T-helper 1 cell treated with Interleukin-12 subunit alpha and Interleukin-12 subunit beta and Interleukin-4 antibody, amounts not matched to agents 30 ng/mL and 1 ng/mL, for 36 hours (primary cell): Measurements from ENCODE around the gene LRRC74A. TPM values are rescaled to one million over a fixed set of nuclear protein-coding genes. Genes with fewer than 3 reads are reported as not detected.

Experiments
- intact Hi-C: fragments of 100-400 bp; cut with micrococcal nuclease; formaldehyde crosslinking; loops from one replicate; pipeline ENCODE4 v1.15.1; 2024
- total RNA-seq: library from RNA; stranded (reverse); gene quantifications from 2 replicates; pipeline ENCODE4 v1.2.3, GENCODE V29; 2022

LRRC74A gene
- total RNA-seq, 1 donor from 2014 or later, result not detected

GRCh38 chr14:76844223-76844622, 18.0 kb downstream of the LRRC74A start:
- intact Hi-C loops, result loop anchor here (1.0 kb wide), 1 partner anchor 31 kb away; no protein-coding TSS in a partner anchor

GRCh38 chr14:76846331-76847047, 20.3 kb downstream of the LRRC74A start:
- intact Hi-C loops, result no loop called here

GRCh38 chr14:76848879-76849278, 22.7 kb downstream of the LRRC74A start:
- intact Hi-C loops, result no loop called here

- intact Hi-C loops, result no loop called here
Observed at GRCh38 chr14:76855066-76855465, 28.9 kb downstream of the LRRC74A start.

- intact Hi-C loops, result no loop called here
Observed at GRCh38 chr14:76856769-76857168, 30.6 kb downstream of the LRRC74A start.

- intact Hi-C loops, result no loop called here
Observed at GRCh38 chr14:76861574-76862255, 35.5 kb downstream of the LRRC74A start.

GRCh38 chr14:76862546-76863282, 36.5 kb downstream of the LRRC74A start:
- intact Hi-C loops, result no loop called here

- intact Hi-C loops, result no loop called here
Observed at GRCh38 chr14:76863724-76864407, 37.7 kb downstream of the LRRC74A start.

- intact Hi-C loops, result no loop called here
Observed at GRCh38 chr14:76866456-76866855, 40.2 kb downstream of the LRRC74A start.

GRCh38 chr14:76867516-76868453, 41.6 kb downstream of the LRRC74A start:
- intact Hi-C loops, result no loop called here

- intact Hi-C loops, result no loop called here
Observed at GRCh38 chr14:76868454-76869170, 42.4 kb downstream of the LRRC74A start.

GRCh38 chr14:76870166-76870565, 44.0 kb downstream of the LRRC74A start:
- intact Hi-C loops, result no loop called here

- intact Hi-C loops, result loop anchor here (1.0 to 2.0 kb wide), 5 partner anchors 162 to 444 kb away; no protein-coding TSS in a partner anchor
Observed at GRCh38 chr14:76872796-76873432, 46.7 kb downstream of the LRRC74A start.

- intact Hi-C loops, result no loop called here
Observed at GRCh38 chr14:76874734-76875133, 48.5 kb downstream of the LRRC74A start.

GRCh38 chr14:76876076-76876475, 49.9 kb downstream of the LRRC74A start:
- intact Hi-C loops, result loop anchor here (1.0 kb wide), 4 partner anchors 37 to 218 kb away; no protein-coding TSS in a partner anchor

- intact Hi-C loops, result no loop called here
Observed at GRCh38 chr14:76877871-76878270, 51.7 kb downstream of the LRRC74A start.

GRCh38 chr14:76880449-76880848, 54.2 kb downstream of the LRRC74A start:
- intact Hi-C loops, result no loop called here

- intact Hi-C loops, result no loop called here
Observed at GRCh38 chr14:76881348-76881747, 55.1 kb downstream of the LRRC74A start.

- intact Hi-C loops, result no loop called here
Observed at GRCh38 chr14:76882651-76883050, 56.4 kb downstream of the LRRC74A start.
